ENCODE results near the gene IRF2BPL.

Gene IRF2BPL

DNA sequence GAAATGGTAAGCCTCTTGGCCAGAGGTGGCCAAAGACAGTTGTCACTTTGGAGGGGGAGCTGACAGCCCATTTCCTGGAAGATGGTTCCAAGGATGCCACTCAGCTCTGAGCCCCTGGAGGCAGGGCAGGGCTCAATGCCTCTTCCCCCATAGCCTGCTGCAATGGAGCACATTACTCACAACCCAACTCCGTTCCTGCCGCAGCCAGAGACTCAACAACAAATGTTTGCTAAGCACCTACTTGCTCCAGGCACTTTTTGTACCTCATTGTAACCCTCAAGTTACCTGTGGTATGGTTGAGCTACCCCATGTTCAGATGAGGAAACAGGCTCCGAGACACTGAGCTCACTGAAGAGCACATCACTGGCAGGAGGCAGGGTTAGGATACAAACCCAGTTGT, 19.5 kb downstream of the IRF2BPL start:
- DNase-seq = no peak

DNA sequence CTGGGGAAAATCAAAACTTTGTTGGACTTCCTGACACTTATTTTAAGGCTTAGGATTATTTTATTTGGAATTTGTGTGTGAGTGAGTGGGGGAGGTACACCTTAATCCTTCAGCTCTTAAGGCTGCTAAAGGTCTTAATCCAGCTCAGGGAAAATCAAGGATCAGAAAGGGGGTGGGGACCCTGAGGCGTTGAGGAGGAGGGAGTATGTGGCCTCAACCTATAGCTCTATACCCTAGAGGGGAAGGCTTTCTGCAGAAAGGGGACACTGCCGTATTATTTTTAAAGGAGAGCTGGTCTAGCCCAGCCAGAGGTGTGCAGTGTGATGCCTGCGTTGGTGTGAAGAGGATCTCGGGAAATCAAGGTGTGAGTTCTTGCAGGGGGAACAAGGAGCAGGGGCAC, 20.0 kb downstream of the IRF2BPL start:
- no peak for DNase-seq

DNA sequence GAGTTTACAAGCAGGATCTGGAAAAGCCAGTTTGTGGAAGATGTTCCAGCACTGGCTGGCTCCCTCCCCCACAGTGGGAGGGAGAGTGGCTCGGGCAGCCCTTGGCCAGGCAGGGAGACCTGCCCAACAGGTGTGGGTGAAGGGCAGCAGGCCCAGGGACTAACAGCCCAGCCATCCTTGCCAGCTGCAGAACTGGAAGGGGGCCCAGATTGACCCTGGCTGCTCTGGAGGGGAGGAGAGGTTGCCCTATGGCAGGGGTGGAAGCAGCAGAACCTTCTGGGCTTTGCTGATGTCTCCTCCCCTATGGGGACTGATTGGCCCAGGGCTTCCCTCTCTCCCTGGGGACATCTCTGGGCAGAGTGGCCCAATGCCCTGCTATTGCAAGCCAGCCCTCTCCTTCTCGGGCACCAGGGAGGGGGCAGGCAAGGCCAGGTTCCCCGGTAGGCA, 20.5 kb downstream of the IRF2BPL start:
- no peak for DNase-seq

DNA sequence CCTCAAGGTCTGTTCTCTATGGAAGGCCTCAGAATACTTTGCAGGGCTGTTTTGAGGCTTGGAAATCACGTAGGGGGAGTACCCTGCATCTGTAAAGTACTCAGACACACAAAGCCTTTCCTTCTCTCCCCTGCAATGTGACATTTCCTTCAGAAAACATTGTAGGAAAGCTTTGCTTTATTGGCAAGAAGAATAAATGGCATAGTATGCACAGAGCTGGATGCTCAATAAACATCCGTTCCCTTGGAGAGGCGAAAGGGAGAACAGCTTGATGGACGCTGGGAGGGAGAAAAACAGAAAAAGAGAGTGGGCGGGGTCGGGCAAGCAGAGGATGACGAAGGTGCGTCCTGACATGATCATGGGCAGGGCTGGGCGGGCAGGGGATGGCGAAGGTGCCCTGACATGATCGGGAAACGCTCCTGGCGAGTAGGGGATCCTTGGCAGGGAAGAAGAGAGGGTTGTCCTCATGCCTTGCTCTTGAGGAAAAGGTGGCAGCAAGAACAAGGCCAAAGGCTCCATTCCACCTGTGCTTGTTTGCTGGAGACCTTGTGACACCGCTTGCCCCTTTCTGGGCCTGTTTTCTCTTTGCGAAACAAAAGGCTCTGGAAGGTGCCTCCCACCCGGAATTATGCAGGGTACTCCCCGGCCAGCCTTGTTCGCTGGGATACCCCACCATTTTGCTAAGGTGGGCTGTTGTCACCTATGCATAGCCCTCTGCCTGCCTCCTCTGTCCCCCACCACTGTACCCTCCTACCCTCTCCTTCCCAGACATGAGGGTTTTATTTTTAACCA, 21.1 kb downstream of the IRF2BPL start:
- no peak for DNase-seq

DNA sequence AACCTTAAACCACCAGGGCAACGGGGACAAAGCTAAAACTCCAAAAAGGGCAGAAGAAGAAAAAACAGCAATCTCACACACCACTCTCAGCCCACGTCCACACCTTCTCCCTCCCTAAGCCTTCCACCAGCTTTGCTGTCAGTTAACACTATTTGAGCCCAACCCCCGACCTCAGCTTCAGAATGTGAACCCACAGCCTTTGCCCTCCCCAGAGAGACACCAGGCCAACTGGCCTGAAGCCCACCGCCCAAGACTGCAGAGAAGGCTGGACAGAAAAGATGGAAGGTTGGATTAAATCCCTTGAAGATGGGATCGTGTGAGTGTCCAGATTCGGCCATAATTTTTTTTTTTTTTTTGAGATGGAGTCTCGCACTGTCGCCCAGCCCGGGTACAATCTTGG, 22.4 kb downstream of the IRF2BPL start:
- DNase-seq = no peak

DNA sequence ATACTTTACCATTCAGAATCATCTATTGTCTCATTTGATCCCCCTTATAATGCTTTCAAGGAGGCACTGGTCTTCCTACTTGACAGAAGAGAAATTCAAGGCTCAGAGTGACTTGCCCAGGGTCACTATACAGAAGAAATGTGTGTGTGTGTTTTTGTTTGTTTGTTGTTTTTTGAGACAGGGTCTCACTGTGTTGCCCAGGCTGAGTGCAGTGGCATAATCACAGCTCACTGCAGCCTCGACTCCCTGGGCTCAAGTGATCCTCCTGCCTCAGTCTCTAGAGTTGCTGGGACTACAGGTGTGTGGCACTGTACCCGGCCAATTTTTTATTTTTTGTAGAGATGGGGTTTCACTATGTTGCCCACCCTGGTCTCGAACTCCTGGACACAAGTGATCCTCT, 22.9 kb downstream of the IRF2BPL start:
- DNase-seq = no peak

DNA sequence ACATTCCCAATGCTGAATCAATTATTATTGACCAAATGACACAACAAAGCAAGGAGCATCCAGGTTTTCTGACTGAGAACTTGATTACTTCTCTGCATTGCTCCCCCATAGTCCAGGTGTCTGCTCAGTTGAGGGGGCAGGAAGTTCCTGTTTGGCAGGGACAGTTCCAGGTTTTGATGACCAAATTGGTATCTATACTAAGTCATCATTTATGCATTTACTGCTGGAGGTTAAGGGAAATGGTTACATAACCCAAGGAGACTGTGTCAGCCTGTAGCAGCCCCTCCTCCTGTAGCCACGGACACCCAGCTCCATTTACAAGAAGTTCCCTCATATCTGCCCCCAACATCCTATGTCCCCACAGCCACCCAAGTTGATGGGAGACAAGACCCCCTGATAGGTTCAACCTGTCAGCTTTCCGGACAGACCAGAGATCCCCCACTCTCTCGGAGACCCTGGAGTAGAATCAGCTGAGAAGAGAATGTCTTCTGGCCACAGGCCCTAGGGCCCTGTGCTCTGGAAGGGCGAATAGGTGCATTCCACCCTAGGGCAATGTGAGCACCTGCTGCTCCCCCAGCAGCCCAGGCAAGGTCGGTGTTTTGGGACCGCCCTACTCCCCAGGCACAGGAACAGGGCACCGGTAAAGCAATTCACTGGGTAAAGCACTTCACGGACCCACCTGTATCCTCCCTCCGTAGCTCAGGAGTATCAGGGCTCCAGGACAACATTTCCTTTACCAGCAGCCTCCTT, 23.6 kb downstream of the IRF2BPL start:
- DNase-seq = no peak

DNA sequence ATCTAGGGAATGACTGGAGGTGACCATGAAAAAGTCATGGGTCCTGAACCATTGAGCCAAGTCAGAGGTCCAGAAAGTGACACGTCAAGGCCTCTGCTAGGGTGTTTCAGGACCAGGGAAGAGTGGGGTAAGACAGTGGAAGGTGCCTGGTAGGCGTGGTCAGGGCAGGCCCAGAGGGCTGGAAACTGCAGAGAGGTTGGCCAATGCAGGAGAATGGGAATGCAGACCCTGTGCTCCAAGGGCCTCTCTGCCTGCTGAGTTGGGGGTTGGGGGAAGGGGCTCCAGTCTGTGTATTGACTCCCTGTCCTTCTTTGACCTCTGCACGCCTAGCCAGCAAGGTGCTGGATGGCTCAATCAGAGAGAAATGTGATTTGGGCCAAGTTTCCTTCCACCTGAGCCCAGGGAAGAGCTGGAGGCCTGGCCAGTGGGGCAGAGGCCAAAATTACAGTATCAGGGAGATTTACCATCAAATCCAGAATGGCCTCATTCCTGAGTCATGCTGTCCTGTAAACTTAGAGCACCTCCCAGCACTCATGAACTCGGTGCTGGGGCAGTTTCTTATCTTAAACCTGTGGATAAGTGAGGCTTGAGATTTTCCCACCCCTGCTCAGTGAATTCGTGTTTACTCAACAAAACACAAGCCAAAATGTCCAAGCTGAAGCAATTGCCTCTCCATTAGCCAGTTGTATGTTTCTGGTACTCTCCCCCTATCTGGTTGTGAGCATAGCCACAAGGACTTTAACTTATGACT, 24.4 kb downstream of the IRF2BPL start:
- no peak for DNase-seq

DNA sequence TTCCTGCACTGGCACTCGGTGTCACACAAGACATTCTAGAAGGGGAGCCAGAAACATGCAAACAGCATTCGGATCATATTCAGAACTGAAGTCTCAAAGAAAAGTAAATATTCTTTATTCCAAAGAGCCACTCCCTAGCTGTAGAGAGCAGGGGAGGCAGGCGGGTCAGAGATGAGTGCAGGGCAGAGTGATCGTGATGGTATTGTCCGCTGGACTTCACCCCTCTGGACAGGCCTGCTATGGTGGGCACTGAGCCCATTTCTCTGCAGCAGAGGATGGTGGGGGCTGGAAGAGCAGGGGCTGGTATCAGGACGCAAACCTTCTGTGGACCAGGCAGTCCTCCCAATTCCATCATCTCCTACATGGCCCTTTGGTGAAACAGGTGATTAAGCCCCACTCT, 25.6 kb downstream of the IRF2BPL start:
- DNase-seq = no peak

DNA sequence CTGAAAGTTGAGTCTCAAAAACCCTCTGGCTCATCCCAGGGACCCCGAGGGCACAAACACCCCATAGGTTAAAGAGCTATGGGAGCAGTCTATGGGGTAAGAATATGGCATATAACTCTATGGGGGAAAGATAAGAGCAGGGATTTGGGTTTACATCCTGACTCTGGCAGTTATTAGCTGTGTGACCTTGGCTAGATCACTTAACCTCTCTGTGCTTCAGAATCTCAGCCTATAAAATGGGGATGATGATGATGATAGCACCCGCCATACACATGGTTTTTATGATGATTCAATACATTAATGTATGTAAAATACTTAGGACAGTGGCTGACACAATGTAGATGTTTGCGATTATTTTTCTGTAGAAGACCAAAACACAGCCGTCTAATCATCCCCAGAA, 26.2 kb downstream of the IRF2BPL start:
- DNase-seq = no peak

DNA sequence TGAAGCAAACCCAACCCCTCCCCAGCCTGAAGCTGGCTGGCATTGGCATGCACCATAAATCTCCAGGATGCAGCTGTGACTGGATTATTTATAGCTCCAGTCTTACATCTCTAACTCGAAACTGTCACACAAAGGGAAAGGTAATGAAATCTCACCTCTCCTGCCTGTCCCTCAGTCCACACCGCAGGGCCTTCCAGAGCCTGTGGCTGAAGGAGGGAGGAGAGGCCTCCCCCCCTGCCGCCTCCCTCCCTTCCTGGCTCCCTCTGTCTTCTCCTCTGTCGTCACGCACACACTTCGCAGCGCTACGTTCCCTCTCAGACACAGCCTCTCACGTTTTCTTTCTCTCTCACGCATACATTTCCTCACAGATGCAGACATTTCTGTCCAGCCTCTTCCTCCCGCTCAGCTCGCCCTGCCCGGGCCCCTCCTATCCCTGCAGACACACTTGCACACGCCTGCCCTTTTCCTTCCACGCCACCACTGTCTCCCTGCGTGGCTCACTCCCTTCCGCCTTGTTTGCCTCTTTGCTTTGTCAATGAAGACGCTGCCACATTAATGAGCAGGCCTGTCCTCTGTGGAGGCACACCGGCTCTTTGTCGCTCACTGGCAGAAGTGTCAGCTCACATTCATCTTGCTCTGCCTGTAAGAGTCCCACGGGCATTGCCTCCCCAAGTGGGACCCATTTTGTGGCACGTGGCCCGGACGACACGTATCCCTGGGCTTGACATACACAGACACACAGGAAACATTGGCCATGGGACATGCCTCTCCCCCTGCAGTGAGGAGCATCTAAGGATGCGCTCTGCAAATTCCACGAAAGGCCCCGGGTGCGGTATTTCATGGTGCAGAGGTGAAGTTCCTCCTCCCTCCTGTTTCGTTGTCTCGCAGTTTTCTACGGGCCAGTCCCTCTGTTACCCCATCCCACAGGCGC, 27.9 kb downstream of the IRF2BPL start:
- DNase-seq = no peak

DNA sequence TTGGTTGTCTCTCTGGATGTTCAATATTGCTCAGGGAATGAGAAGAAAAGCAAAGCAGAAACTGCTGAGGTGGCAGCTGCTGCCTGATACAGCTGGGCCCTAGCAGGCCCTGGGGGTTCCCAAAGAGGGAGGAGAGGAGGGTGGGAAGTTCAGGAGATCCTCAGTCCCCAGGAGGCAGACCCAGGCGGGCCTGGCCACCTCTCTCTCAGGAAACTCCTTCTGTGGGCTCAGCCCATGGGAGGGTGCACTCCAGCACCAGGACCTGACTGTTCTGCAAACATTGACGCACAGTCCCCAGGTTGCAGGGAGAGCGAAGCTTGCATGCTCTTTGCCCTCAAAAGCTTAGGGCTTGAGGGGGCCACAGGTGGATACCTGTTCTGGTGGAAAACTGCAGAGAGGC, 29.6 kb downstream of the IRF2BPL start:
- no peak for DNase-seq

DNA sequence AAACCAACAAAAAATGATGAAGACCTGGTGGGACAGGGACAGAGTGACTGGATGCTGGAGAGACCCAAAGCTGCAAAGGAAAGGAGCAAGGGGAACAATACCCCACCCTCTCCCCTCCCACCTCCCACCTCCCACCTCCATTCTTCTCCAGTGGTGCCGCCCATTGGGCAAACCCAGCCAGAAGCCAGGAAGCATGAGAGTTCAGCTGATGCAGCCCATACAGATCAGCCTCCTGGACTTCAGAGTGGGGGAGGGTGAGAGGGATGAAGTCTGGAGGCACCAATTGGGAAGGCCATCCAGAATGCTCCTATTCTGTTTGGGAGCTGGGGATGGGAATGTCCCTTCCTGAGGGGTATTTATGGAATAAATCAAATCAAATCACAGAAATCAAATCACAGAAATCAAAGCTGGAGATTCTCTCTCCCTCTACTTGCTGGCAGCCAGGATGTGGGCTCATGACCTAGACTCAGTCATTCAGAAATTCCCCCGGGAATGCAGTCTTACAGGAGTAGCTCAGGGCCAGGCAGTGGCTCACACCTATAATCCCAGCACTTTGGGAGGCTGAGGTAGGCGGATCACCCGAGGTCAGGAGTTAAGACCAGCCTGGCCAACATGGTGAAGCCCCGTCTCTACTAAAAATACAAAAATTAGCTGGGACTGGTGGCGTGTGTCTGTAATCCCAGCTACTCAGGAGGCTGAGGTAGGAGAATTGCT, 31.1 kb downstream of the IRF2BPL start:
- DNase-seq = no peak

DNA sequence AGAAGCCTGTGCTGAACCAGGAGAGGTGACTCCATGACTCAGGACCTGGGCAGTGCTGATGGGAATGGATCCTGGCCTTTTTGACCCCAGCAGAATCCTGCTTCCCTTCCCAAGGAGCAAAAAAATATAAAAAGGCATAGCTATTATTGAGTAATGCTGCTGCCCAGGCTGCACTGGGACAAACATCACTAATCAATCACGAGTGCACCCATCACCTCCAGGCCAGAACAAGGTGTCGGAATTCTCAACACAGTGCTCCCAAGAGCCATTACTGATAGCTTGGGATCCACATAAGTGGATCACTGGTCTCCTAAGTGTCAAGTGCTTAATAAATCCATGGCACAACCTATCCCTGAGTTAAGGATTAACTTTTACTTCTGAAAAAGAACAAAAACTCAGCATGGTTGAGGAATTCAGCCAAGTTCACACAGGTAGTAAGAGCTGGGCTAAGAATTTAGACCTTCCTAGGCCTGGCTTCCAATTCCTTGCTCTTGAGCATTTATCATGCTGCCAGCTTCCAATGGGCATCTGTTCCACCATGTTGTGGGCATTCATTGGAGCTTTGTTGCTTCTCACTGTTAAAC, 31.9 kb downstream of the IRF2BPL start:
- DNase-seq = no peak

DNA sequence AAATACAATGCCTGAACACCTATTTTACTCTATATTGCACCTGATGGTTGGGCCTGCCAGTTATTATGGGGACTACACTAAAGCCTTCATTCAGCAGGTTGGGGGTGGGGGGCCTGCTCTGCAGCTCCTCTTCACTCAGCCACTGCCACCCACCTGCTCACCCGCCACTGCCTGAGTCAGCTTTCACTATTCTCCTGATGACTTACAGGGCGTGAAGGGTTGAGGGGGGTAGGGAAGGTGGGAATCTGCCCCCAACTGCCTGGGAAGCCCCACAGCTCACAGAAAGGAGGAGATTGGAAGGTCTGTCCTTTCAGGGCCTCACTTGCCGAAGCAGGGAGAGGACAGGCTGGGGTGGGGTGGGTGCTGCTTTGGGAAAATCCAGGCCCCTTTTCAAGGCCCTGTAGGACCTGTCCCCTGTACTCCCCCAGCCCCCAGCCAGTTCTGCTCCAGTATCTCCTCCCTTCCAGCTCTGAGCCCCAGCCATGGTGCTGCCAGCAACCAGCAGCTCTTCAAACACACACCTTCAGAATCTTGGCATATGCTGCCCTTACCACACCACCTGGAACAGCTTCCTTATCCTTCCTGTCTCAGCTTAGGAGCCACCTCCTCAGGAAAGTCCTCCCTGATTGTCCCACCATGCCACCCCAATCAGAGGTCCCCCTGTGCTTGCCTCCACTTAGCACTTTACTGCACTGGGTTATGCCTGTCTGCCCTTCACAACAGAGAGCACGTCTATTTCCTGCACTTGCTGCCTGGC, 33.1 kb downstream of the IRF2BPL start:
- no peak for DNase-seq

DNA sequence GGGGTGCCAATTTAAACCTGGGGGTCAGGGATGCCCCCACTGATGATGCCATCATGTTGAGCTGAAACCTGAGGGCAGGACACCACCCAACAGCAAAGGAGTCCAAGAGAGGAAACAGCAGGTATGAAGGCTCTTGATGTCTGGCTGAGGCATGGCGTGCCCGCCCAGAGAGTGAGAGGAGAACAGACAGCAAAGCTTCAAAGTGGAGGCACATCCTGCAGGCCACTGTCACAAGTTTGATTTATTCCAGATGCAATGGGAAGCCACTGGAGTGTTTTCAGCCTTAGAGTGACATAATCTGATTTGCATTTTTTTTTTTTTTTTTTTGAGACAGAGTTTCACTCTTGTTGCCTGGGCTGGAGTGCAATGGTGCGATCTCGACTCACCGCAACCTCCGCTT, 34.8 kb downstream of the IRF2BPL start:
- DNase-seq = no peak

DNA sequence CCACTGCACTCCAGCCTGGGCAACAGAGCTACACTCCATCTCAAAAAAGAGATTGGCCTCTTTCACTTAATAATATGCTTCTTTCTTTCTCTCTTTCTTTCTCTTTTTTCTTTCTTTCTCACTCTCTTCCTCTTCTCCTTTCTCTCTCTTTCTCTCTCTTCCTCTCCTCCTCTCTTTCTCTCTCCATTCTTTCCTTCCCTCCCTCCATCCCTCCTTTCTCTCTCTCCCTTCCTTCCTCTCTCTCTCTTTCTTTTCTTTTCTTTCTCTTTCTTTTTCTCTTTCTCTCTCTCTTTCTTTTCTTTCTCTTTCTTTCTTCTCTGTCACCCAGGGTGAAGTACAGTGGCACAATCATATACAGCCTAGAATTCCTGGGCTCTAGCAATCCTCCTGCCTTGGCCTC, 38.4 kb downstream of the IRF2BPL start:
- DNase-seq = no peak

DNA sequence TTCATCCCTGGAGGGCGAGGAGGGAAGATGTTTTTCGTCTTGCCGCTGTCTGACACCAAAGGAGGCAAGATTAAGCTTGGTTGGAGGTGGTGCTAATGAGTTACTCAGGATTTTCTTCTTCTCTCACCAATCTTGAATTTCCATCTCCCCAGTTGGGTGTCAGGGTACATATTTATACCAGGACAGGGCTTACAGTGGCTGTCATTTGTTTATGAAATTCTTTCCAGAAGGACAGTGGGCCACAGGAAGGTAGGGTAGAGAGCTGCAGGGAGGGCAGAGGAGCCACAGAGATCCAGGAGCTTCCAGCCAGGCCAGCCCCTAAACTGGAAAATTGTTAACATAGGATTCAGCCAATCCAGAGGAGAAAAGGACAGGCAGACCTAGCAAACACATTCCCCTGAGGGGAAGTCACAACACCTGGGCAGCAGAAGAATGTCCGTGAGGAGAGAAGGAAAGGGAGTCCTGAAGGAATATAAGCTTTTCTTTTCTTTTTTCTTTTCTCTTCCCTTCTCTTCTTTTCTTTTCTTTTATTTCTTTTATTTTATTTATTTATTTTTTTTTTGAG, 40.5 kb downstream of the IRF2BPL start:
- no peak for DNase-seq

DNA sequence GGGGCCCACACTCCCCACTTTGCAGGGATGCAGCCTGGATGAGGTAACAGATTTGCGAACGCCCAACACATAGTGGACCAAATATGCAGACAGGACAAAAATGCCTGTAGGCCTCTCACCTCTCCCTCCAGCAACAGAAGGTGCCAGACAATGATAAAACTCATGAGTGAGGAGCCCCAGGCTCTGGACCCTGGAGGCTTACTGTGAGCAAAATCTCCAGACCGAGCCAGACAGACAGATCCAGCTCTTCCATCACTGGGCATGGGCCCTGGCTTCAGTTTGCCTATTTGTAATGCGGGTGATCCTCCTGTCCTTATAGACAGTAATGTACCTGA, 42.3 kb downstream of the IRF2BPL start:
- DNase-seq = no peak

DNA sequence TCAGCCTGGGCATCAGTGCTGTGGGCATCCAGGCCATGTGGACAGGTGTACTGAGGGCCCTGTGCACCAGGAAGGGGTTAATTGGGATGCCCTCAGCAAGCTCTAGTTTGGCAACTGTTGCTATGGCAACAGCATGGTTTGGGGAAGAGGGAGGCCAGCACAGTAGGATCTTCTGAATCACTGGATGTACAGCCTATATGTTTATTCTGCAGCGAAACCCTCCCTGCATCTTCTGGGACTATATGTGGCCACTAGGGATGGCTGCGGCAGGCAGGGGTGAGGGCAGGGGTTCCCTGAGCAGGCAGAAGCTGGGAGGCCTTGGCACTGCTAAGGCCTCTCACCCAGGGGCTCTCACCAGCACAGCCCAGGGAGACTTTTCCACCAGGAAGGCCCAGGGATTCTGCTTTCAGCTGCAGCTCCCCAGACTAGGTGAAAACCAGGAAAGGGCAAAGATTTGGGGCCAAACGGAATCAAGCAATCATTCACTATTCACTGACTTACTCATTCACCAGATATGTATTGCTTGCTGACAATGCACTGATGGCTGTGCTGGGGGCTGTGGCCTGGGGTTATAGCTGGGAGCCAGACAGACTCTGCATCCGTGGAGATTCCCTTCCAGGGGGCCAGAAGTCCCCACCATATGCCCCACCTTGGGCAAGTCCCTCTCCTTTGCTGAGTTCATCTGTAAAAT, 42.8 kb downstream of the IRF2BPL start:
- DNase-seq = no peak
